Naive thymus-derived CD8-positive, alpha-beta T cell (primary cell): Measurements from ENCODE around the gene DDX4. TPM values are rescaled to one million over a fixed set of nuclear protein-coding genes. Genes with fewer than 3 reads are reported as not detected.
"Not testable (repeated sequence)": the region's sequence is repeated elsewhere in the genome, so short reads cannot be mapped to it uniquely, and the experiment has no call there.

Experiments used
- ATAC-seq, 2 donors: fragments of 150-1000 bp; cut with Tn5 transposase in 1 of 2; sonication (Bioruptor Pico), chemical (Tn5 transposase) in 1 of 2; 1 replicate in 1 of 2; 2 replicates in 1 of 2; pipeline ENCODE4 v1.10.0; 2021; ENCODE audit warnings: mild to moderate bottlenecking in 2 of 2, moderate library complexity in 2 of 2
- POLR2A ChIA-PET: fragments of 350-600 bp; sonication (Branson Sonifier 250); formaldehyde crosslinking; loops from one replicate; lab custom pipeline; 2021; ENCODE audit warnings: antibody characterized with exemption; lab: Charles Lee
- DNase-seq, 10 donors: peaks; one replicate each; pipeline versions ENCODE4 v3.0.0 to v3.0.0-alpha.2; 2020 to 2022
- H3K27ac Mint-ChIP-seq, 10 donors: one replicate each; pipeline ENCODE4 v1.8.0; 2020 to 2022; ENCODE audit warnings: mild to moderate bottlenecking in 10 of 10, mixed read lengths in 10 of 10, moderate library complexity in 4 of 10, inconsistent platforms in 1 of 10
- H3K27me3 Mint-ChIP-seq, 5 donors: one replicate each; pipeline ENCODE4 v1.8.0; 2021 to 2022; ENCODE audit warnings: mixed read lengths in 5 of 5
- H3K36me3 Mint-ChIP-seq, 3 donors: one replicate each; pipeline ENCODE4 v1.8.0; 2020 to 2022; ENCODE audit warnings: mixed read lengths in 3 of 3, mild to moderate bottlenecking in 2 of 3, inconsistent platforms in 1 of 3
- H3K4me1 Mint-ChIP-seq, 4 donors: one replicate each; pipeline ENCODE4 v1.8.0; 2021 to 2022; ENCODE audit warnings: mixed read lengths in 4 of 4
- H3K4me3 Mint-ChIP-seq, 10 donors: one replicate each; pipeline ENCODE4 v1.8.0; 2020 to 2022; ENCODE audit warnings: mild to moderate bottlenecking in 10 of 10, mixed read lengths in 10 of 10, moderate library complexity in 6 of 10, inconsistent platforms in 1 of 10
- H3K9me3 Mint-ChIP-seq, 9 donors: one replicate each; pipeline ENCODE4 v1.8.0; 2020 to 2022; ENCODE audit warnings: mixed read lengths in 9 of 9, mild to moderate bottlenecking in 3 of 9, inconsistent platforms in 1 of 9, moderate library complexity in 1 of 9
- polyA plus RNA-seq, 3 donors: library from polyadenylated mRNA; unstranded; fragments of 300-500 nt; fragmentation: Illumina TruSeq; gene quantifications; one replicate each; pipeline ENCODE4 v1.2.3, GENCODE V29; 2021
- total RNA-seq, 8 experiments: library from RNA in 2 of 8; stranded (reverse) in 2 of 8; gene quantifications; one replicate each; pipeline ENCODE4 v1.2.3 and lab custom pipeline; 2021 to 2026

DDX4 gene
- total and polyA plus RNA-seq, 5 experiments from 2014 or later, result not detected

DNA sequence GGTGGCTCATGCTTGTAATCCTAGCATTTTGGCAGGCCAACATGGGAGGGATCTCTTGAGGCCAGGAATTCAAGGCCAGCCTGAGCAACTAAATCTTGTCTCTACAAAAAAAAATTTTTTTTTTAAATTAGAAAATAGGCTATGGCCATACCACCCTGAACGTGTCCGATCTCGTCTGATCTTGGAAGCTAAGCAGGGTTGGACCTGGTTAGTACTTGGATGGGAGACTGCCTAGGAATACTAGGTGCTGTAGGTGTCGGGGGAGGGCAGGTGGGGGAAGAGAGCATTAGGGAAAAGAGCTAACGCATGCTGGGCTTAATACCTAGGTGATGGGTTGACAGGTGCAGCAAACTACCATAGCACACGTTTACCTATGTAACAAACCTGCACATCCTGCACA is 39.5 kb downstream of the DDX4 start:
- Mint-ChIP-seq H3K27ac (no peak overlapping the region), H3K27me3 (peaks cover 0 to 16% (median 5%) of the 10 kb centered on the region in 5 donors), H3K4me1 (no peaks in the 10 kb centered on the region), H3K36me3 (no peaks in the 10 kb centered on the region), H3K4me3 (no peak overlapping the region), H3K9me3 (no peaks in the 10 kb centered on the region)
- ATAC-seq, result no peak
- DNase-seq, result no peak
- POLR2A ChIA-PET, result no interaction called here

DNA sequence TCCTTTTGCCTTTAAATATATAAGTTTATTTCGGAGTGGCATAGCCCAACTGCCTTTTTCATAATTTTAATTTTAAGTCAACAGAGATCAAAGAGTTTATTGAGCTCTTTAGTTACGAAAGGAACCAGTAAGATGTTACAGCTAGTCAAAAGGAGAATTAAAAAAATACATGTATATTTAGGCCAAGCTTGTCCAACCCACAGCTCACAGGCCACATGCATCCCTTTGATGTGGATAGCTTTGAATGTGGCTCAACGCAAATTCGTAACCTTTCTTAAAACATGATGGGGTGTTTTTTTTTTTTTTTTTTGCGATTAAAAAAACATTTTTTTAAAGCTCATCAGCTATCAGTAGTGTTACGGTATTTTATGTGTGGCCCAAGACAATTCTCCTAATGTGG is 63.1 kb downstream of the DDX4 start:
- Mint-ChIP-seq H3K36me3 (no peaks in the 10 kb centered on the region), H3K9me3 (peaks cover 0 to 1% (median 0%) of the 10 kb centered on the region in 9 donors), H3K4me3 (no peak overlapping the region), H3K27me3 (peaks cover 0 to 2% (median 0%) of the 10 kb centered on the region in 5 donors), H3K4me1 (peaks cover 0 to 2% (median under 1%) of the 10 kb centered on the region in 4 donors), H3K27ac (no peak overlapping the region)
- POLR2A ChIA-PET, result interaction anchor here (0.6 kb wide), 1 partner anchor 8 kb away, joined by 3 read pairs; no protein-coding TSS in a partner anchor
- DNase-seq (no peak), ATAC-seq (no peak)

DNA sequence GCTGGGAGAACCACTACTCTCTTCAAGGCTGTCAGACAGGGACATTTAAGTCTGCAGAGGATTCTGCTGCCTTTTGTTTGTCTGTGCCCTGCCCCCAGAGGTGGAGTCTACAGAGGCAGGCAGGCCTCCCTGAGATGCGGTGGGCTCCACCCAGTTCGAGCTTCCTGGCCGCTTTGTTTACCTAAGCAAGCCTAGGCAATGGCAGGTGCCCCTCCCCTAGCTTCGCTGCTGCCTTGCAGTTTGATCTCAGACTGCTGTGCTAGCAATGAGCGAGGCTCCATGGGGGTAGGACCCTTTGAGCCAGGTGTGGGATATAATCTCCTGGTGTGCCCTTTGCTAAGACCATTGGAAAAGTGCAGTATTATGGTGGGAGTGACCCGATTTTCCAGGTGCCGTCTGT is 71.0 kb downstream of the DDX4 start:
- Mint-ChIP-seq H3K36me3 (peaks cover 0 to 17% (median 10%) of the 10 kb centered on the region in 3 donors), H3K9me3 (peaks cover 0 to 28% (median 8%) of the 10 kb centered on the region in 9 donors)
- POLR2A ChIA-PET, result interaction anchor here (0.6 kb wide), 1 partner anchor 8 kb away, joined by 3 read pairs; no protein-coding TSS in a partner anchor
- DNase-seq, H3K27ac Mint-ChIP-seq, ATAC-seq, H3K4me1 Mint-ChIP-seq, H3K4me3 Mint-ChIP-seq, H3K27me3 Mint-ChIP-seq: not testable (repeated sequence)

DNA sequence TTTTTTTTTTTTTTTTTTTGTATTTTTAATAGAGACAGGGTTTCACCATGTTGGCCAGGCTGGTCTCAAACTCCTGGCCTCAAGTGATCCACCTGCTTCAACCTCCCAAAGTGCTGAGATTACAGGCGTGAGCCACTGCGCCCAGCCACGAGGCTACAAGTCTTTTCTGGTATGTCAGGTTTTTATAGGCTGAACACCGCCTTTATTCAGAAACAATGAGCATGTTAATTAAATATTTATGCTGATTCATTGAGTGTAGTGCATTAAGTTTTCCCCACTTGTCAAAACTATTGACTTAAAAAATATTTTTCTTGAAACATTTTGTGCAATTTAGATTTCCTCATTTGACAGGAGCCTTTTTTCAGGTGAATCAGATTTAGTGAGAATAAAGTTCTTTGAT is 78.1 kb downstream of the DDX4 start:
- H3K9me3 Mint-ChIP-seq, H3K4me1 Mint-ChIP-seq, POLR2A ChIA-PET, H3K27ac Mint-ChIP-seq, H3K36me3 Mint-ChIP-seq, DNase-seq, H3K4me3 Mint-ChIP-seq, ATAC-seq: not testable (repeated sequence)
- peaks cover 6 to 24% (median 11%) of the 10 kb centered on the region in 5 donors for H3K27me3 Mint-ChIP-seq

DNA sequence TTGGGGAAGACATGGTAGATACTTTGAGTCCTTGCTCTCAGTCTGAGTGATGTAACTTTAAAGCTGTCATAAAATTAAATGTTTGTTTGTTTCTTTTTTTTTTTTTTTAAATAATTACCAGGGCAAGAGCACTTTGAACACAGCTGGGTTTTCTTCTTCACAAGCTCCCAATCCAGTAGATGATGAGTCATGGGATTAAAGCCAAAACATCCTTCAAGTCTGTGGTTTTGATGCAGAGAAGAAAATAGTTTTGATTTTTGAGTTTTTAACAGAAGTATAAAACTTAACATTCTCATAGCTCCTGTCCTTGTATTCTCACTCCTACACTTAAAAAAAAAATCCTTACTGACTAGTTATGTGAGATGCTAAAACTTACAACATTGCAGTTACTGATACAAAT is 78.5 kb downstream of the DDX4 start:
- POLR2A ChIA-PET, result no interaction called here
- DNase-seq, result no peak
- Mint-ChIP-seq H3K27ac (no peak overlapping the region), H3K4me3 (no peak overlapping the region), H3K36me3 (no peaks in the 10 kb centered on the region), H3K9me3 (no peaks in the 10 kb centered on the region), H3K27me3 (peaks cover 10 to 28% (median 15%) of the 10 kb centered on the region in 5 donors), H3K4me1 (peaks cover 0 to under 1% (median under 1%) of the 10 kb centered on the region in 4 donors)
- ATAC-seq, result no peak

DNA sequence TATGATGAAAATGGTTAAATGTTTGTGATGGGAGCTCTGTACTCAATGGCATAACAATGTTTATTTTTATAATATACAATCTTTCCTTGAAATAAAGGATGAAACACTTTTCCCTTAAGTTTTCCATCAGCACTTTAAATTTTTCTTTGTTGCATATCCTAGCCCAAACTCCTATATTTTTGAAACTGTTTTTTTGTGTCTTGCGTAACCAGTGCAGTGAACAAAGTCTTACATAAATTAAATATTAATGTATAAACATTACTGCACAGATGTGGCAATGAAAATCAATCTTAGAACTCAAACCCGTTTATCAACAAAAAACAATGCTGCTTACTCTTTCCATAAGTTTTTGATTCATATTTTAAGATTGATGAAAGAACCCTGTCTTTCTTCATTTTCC is 79.2 kb downstream of the DDX4 start:
- DNase-seq (no peak), ATAC-seq (no peak)
- POLR2A ChIA-PET, result no interaction called here
- no peaks in the 10 kb centered on the region for H3K36me3 Mint-ChIP-seq
- H3K4me1 Mint-ChIP-seq, result peaks cover 0 to 4% (median 4%) of the 10 kb centered on the region in 4 donors
- H3K27ac Mint-ChIP-seq, result no peak overlapping the region
- H3K27me3 Mint-ChIP-seq, result peaks cover 13 to 31% (median 19%) of the 10 kb centered on the region in 5 donors
- no peaks in the 10 kb centered on the region for H3K9me3 Mint-ChIP-seq
- H3K4me3 Mint-ChIP-seq, result no peak overlapping the region

DNA sequence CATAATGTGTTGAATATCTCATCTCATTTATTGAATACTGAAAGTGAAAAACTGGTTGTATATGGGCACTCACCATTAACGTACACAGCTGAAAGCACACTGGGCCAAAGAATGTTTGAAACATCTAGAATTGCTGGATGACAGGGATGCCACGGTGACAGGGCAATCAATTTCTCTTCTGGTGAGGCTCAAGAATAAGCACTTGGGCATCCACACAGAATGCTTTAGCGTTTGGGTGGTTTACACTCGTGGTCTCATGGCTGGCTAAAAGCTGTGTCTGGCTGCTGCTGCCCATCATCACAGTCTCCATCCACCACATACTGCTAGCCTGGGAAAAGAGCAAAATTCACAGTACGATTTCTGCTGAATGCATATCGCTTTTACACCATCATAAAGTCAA is 82.6 kb downstream of the DDX4 start:
- no peak overlapping the region for H3K27ac Mint-ChIP-seq
- no peaks in the 10 kb centered on the region for H3K36me3 Mint-ChIP-seq
- peaks cover 0 to 2% (median 0%) of the 10 kb centered on the region in 9 donors for H3K9me3 Mint-ChIP-seq
- H3K27me3 Mint-ChIP-seq, result peaks cover 36 to 61% (median 42%) of the 10 kb centered on the region in 5 donors
- ATAC-seq, result no peak
- no peak for DNase-seq
- H3K4me1 Mint-ChIP-seq, result peaks cover 0 to 9% (median 7%) of the 10 kb centered on the region in 4 donors
- POLR2A ChIA-PET, result no interaction called here
- no peak overlapping the region for H3K4me3 Mint-ChIP-seq

DNA sequence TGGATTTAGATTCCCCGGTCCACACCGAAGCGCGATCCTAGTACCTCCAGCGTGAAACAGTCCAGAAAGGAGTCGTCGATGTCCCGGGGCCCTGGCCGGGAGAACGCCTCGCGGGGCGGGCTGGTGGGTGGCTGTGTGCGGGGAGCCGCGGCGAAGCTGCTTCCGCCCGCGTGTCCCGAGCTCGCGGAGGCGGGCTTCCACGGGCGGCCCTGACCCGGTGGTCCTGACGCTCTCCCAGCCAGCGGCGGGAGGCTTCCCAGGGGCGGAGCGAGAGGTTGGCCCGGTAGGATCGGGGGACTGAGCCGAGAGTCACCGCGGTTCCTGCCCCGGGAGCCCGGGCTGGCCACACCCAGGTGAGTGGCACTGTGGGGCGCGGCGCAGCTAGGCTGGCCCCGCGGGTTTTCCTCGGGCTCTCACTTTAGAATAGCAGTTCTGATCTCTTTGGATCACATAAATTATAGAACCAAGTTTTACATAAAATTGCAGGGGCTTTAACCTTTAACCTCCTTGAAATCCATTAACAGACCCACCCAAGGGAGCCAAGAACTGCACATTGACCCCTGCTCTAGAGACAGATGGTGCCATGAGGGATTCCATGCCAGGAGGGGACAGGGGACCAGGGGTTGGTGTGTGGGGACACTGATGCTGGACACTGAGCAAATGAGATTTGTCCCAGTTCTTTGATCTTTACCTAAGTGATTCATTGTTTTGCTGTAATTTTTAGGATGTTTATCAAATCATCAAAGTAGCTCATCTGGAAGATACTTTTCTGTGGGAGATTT is 84.1 kb downstream of the DDX4 start:
- Mint-ChIP-seq H3K9me3 (peaks cover 0 to 2% (median 0%) of the 10 kb centered on the region in 9 donors), H3K36me3 (no peaks in the 10 kb centered on the region), H3K4me1 (peaks cover 0 to 9% (median 7%) of the 10 kb centered on the region in 4 donors), H3K27ac (no peak overlapping the region), H3K27me3 (peaks cover 36 to 71% (median 46%) of the 10 kb centered on the region in 5 donors), H3K4me3 (peak overlapping the region in 8 of 10 donors; percentile 33 to 67 (median 58))
- POLR2A ChIA-PET, result no interaction called here
- peak; percentile 53 to 65 for ATAC-seq
- peak in 4 of 10 donors; percentile 0 to 19 (median 8) for DNase-seq

DNA sequence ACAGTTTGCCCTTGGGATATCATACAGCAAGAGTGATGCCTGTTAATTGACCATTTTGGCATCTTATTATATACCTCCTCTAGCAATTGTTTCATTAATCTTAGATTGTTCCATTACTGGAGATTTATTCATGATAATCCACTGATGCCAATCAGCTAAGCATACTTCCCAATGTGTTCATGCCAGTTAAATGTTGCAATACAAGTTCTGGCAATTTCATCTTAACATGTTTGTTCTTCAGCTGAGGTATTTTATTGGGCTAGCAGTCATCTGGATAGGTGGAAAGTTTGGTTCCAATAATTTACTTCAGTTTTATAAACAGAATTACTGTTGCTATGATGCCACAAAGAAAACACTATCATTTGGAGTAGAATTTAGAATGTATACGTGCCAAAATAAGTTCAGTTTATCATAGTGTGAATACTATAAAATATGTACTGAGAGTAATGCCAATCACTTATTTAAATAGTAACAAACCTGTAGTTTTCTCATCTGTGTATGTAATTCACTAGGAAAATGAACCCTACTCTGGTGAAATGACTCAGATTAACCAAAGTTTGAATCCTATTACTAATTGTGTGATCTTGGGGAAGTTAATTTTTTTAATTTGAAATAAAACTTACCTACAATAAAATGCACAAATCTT is 85.4 kb downstream of the DDX4 start:
- ATAC-seq (no peak), DNase-seq (no peak)
- POLR2A ChIA-PET, result no interaction called here
- H3K4me3 Mint-ChIP-seq, result no peak overlapping the region
- peaks cover 0 to 9% (median 7%) of the 10 kb centered on the region in 4 donors for H3K4me1 Mint-ChIP-seq
- H3K27me3 Mint-ChIP-seq, result peaks cover 39 to 71% (median 50%) of the 10 kb centered on the region in 5 donors
- H3K9me3 Mint-ChIP-seq, result peaks cover 0 to 6% (median 0%) of the 10 kb centered on the region in 9 donors
- H3K36me3 Mint-ChIP-seq, result no peaks in the 10 kb centered on the region
- H3K27ac Mint-ChIP-seq, result no peak overlapping the region

DNA sequence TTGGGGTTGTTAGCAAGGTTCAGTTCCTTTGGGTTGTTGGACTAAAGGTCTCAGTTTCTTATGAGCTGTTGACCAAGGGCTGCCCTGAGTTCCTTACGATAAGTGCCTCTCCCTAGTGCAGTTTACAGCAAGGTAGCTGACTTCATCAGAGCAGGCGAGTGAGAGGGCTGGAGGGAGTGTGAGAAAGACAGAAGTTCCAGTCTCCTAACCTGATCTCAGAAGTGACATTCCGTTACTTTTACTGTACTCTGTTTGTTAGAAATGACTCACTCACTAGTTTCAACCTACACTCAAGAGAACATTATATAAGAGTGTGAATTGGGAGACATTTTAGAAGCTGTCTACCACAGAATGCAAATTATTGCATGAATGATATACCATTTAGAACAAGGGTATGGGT is 92.1 kb downstream of the DDX4 start:
- DNase-seq (no peak), ATAC-seq (no peak)
- H3K4me3 Mint-ChIP-seq, result no peak overlapping the region
- H3K36me3 Mint-ChIP-seq, result no peaks in the 10 kb centered on the region
- H3K27me3 Mint-ChIP-seq, result peaks cover 6 to 16% (median 7%) of the 10 kb centered on the region in 5 donors
- POLR2A ChIA-PET, result no interaction called here
- no peaks in the 10 kb centered on the region for H3K4me1 Mint-ChIP-seq
- peaks cover 0 to 12% (median 0%) of the 10 kb centered on the region in 9 donors for H3K9me3 Mint-ChIP-seq
- no peak overlapping the region for H3K27ac Mint-ChIP-seq

DNA sequence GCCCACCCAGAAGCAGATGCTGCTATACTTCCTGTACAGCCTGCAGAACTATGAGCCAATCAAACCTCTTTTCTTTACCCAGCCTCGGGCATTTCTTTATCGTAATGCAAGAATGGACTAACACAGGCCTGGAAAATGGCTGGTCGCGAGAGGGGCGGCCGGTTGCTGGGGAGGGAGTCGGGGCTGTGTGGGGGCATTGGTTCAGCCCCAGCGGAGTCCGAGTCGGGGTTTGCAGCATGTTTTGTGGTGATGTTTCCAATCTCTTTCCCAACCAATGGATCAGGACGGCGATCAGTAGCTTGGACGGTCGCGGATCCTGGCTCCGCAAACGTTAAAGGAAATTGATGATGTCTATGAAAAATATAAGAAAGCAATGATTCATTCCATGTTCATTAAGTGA is 94.6 kb downstream of the DDX4 start:
- peaks cover 0 to 2% (median 1%) of the 10 kb centered on the region in 5 donors for H3K27me3 Mint-ChIP-seq
- H3K27ac Mint-ChIP-seq, result no peak overlapping the region
- peaks cover 0 to 12% (median 0%) of the 10 kb centered on the region in 9 donors for H3K9me3 Mint-ChIP-seq
- ATAC-seq, result no peak
- POLR2A ChIA-PET, result no interaction called here
- no peaks in the 10 kb centered on the region for H3K36me3 Mint-ChIP-seq
- H3K4me3 Mint-ChIP-seq, result no peak overlapping the region
- no peaks in the 10 kb centered on the region for H3K4me1 Mint-ChIP-seq
- no peak for DNase-seq

DNA sequence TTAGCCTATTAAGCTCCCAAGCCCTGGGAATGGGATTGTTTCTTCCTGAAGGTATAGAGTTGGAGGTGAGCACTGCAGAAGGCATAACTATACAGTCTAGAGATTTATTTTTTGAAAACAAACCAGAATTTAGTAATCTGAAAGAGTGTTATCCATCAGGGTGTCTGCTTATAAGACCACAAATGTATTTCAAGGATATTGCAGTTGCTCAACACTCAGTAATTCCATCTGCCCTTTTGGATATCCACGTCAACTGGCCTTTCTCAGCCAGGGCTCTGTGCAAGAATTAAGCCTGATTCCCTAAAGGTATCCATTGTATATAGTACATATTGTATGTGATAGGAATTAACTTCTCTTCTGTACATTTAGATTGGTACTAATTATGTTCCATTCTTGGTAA is 98.3 kb downstream of the DDX4 start:
- Mint-ChIP-seq H3K27me3 (no peaks in the 10 kb centered on the region), H3K36me3 (no peaks in the 10 kb centered on the region), H3K9me3 (peaks cover 0 to 12% (median 0%) of the 10 kb centered on the region in 9 donors), H3K27ac (no peak overlapping the region), H3K4me3 (no peak overlapping the region), H3K4me1 (no peaks in the 10 kb centered on the region)
- POLR2A ChIA-PET, result no interaction called here
- DNase-seq, result no peak
- ATAC-seq, result no peak

DNA sequence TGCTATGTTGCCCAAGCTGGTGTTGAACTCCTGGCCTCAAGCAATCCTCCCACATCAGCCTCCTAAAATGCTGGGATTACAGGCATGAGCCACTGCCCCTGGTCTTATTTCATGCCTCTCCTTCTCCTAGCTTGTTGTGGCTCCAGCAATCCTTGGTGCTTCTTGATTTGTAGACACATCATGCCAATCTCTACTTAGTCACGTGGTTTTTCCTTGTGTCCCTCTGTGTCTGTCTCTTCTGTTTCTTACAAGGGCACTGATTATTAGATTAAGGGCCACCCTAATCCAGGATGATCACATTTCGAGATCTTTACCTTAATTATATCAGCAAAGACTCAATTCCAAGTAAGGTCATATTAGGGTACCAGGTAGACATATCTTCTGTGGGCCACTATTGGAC is 104.1 kb downstream of the DDX4 start:
- peaks cover 0 to 26% (median 0%) of the 10 kb centered on the region in 3 donors for H3K36me3 Mint-ChIP-seq
- H3K4me3 Mint-ChIP-seq, result no peak overlapping the region
- no peaks in the 10 kb centered on the region for H3K4me1 Mint-ChIP-seq
- peaks cover 0 to 15% (median 5%) of the 10 kb centered on the region in 9 donors for H3K9me3 Mint-ChIP-seq
- peaks cover 0 to 2% (median 0%) of the 10 kb centered on the region in 5 donors for H3K27me3 Mint-ChIP-seq
- no peak for ATAC-seq
- no peak for DNase-seq
- POLR2A ChIA-PET, result no interaction called here
- H3K27ac Mint-ChIP-seq, result no peak overlapping the region
